Mesendoderm (in vitro differentiated cells): ENCODE measurements around the gene LAD1.

Experiments
- DNase-seq: peaks from one replicate; pipeline ENCODE4 v3.0.0; 2013
- H2AK5ac ChIP-seq: 2 replicates; pipeline ENCODE4 v1.6.1; 2013; ENCODE audit warnings: low read length, inconsistent platforms
- H2BK120ac ChIP-seq: 2 replicates; pipeline ENCODE4 v1.6.1; 2013; ENCODE audit warnings: low read depth, mild to moderate bottlenecking, low read length, moderate library complexity, mixed read lengths
- H2BK15ac ChIP-seq: replicated peaks from 2 replicates; pipeline ENCODE4 v1.6.1; 2013; ENCODE audit warnings: low read depth, mild to moderate bottlenecking, moderate library complexity
- H2BK5ac ChIP-seq: 2 replicates; pipeline ENCODE4 v1.6.1; 2013; ENCODE audit warnings: low read length, inconsistent platforms
- H3K18ac ChIP-seq: 2 replicates; pipeline ENCODE4 v1.6.1; 2013; ENCODE audit warnings: mild to moderate bottlenecking, low read length, mixed read lengths
- H3K23ac ChIP-seq: one replicate; pipeline ENCODE4 v1.6.1; 2013; ENCODE audit warnings: low read length
- H3K27ac ChIP-seq: 2 replicates; pipeline ENCODE4 v1.5.1; 2013; ENCODE audit warnings: low read depth, mild to moderate bottlenecking, inconsistent platforms, low read length, moderate library complexity
- H3K27me3 ChIP-seq: 2 replicates; pipeline ENCODE4 v1.6.1; 2013; ENCODE audit warnings: low read length, control low read depth, mild to moderate bottlenecking, inconsistent platforms; ENCODE audit not compliant: insufficient read depth, poor library complexity
- H3K36me3 ChIP-seq: 2 replicates; pipeline ENCODE4 v1.6.1; 2013; ENCODE audit warnings: low read length, inconsistent platforms; ENCODE audit not compliant: control insufficient read depth, insufficient read depth
- H3K4ac ChIP-seq: one replicate; pipeline ENCODE4 v1.6.1; 2013; ENCODE audit warnings: low read depth, mild to moderate bottlenecking, low read length, moderate library complexity
- H3K4me1 ChIP-seq: 2 replicates; pipeline ENCODE4 v1.6.1; 2013; ENCODE audit warnings: low read depth, low read length, inconsistent platforms; ENCODE audit not compliant: control insufficient read depth
- H3K4me2 ChIP-seq: 2 replicates; pipeline ENCODE4 v1.6.1; 2013; ENCODE audit warnings: low read length
- H3K4me3 ChIP-seq: 2 replicates; pipeline ENCODE4 v1.5.1; 2013; ENCODE audit warnings: mild to moderate bottlenecking, low read length
- H3K56ac ChIP-seq: one replicate; pipeline ENCODE4 v1.6.1; 2013; ENCODE audit warnings: low read length
- H3K79me1 ChIP-seq: 2 replicates; pipeline ENCODE4 v1.6.1; 2013; ENCODE audit warnings: low read length, inconsistent platforms
- H3K79me2 ChIP-seq: 2 replicates; pipeline ENCODE4 v1.6.1; 2013; ENCODE audit warnings: mild to moderate bottlenecking, low read length; ENCODE audit not compliant: control insufficient read depth, insufficient read depth
- H3K9ac ChIP-seq: 2 replicates; pipeline ENCODE4 v1.6.1; 2013; ENCODE audit warnings: low read length, inconsistent platforms
- H4K5ac ChIP-seq: one replicate; pipeline ENCODE4 v1.6.1; 2013; ENCODE audit warnings: low read length
- H4K8ac ChIP-seq: one replicate; pipeline ENCODE4 v1.6.1; 2013; ENCODE audit warnings: low read depth, mild to moderate bottlenecking, control low read depth, low read length, moderate library complexity
- WGBS: extraction: QIAGEN DNeasy Blood & Tissue Kit; methylation state at CpG from one replicate; pipeline ENCODE4 v1.1.7; 2013; ENCODE audit warnings: low lambda C conversion rate, missing lambda C conversion rate; ENCODE audit not compliant: insufficient coverage; ENCODE audit errors: extremely low coverage; 5-methylcytosine and 5-hydroxymethylcytosine counted together

LAD1 gene

GRCh38 chr1:201436969-201437368 lies 37.8 kb upstream of the LAD1 start:
- Histone ChIP-seq H3K4me1 (no peaks in the 10 kb centered on the region), H3K4me3 (no peak overlapping the region), H3K23ac (no peak overlapping the region), H2BK15ac (no peak overlapping the region), H2BK120ac (no peak overlapping the region), H2BK5ac (no peak overlapping the region), H3K79me1 (no peaks in the 10 kb centered on the region), H4K5ac (no peak overlapping the region), H3K4me2 (no peak overlapping the region), H2AK5ac (no peak overlapping the region), H4K8ac (no peak overlapping the region), H3K9ac (no peak overlapping the region), H3K36me3 (no peaks in the 10 kb centered on the region), H3K79me2 (no peaks in the 10 kb centered on the region), H3K4ac (no peak overlapping the region), H3K27me3 (no peaks in the 10 kb centered on the region), H3K18ac (no peak overlapping the region), H3K27ac (no peak overlapping the region), H3K56ac (no peak overlapping the region)
- no CpG with 5 or more reads among the region's 3 CpGs for WGBS
- DNase-seq = no peak

GRCh38 chr1:201436393-201436792 lies 37.3 kb upstream of the LAD1 start:
- no peak overlapping the region for H3K27ac ChIP-seq
- no peak overlapping the region for H3K9ac ChIP-seq
- DNase-seq = peak; percentile 90
- no peaks in the 10 kb centered on the region for H3K4me1 ChIP-seq
- WGBS = no CpG with 5 or more reads among the region's 6 CpGs
- H3K79me2 ChIP-seq = no peaks in the 10 kb centered on the region
- no peak overlapping the region for H3K4me2 ChIP-seq
- H2BK120ac ChIP-seq = no peak overlapping the region
- H2AK5ac ChIP-seq = no peak overlapping the region
- no peak overlapping the region for H3K56ac ChIP-seq
- H4K8ac ChIP-seq = no peak overlapping the region
- H3K18ac ChIP-seq = no peak overlapping the region
- no peak overlapping the region for H3K4me3 ChIP-seq
- H3K27me3 ChIP-seq = no peaks in the 10 kb centered on the region
- no peak overlapping the region for H2BK5ac ChIP-seq
- no peak overlapping the region for H2BK15ac ChIP-seq
- no peak overlapping the region for H4K5ac ChIP-seq
- H3K4ac ChIP-seq = no peak overlapping the region
- no peak overlapping the region for H3K23ac ChIP-seq
- H3K36me3 ChIP-seq = no peaks in the 10 kb centered on the region
- no peaks in the 10 kb centered on the region for H3K79me1 ChIP-seq

GRCh38 chr1:201434266-201434665 lies 35.1 kb upstream of the LAD1 start:
- Histone ChIP-seq H3K4ac (no peak overlapping the region), H3K18ac (no peak overlapping the region), H3K4me1 (no peaks in the 10 kb centered on the region), H4K8ac (no peak overlapping the region), H3K27me3 (no peaks in the 10 kb centered on the region), H3K23ac (no peak overlapping the region), H3K79me1 (no peaks in the 10 kb centered on the region), H3K79me2 (no peaks in the 10 kb centered on the region), H3K56ac (no peak overlapping the region), H4K5ac (no peak overlapping the region), H3K36me3 (no peaks in the 10 kb centered on the region), H3K9ac (no peak overlapping the region), H3K4me2 (no peak overlapping the region), H2AK5ac (no peak overlapping the region), H2BK5ac (no peak overlapping the region), H2BK120ac (no peak overlapping the region), H2BK15ac (no peak overlapping the region), H3K27ac (no peak overlapping the region), H3K4me3 (no peak overlapping the region)
- DNase-seq = no peak
- WGBS = no CpG with 5 or more reads among the region's 3 CpGs

DNA sequence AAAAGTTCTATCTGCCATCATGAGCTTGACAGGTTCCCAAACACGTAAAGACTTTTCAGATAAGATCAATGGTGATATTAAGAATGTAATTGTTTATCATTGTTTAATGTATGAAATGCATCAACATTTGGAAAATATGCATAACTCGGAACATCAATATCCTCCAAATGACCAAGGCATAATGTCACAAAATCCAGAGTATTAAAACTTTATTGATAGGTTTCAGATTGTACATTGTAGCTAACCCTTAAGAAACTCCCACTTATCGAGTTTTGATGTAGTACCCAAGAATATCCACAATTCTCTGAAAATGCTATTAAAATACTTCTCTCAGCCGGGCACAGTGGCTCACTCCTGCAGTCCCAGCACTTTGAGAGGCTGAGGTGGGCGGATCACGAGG lies 34.5 kb upstream of the LAD1 start:
- no peak overlapping the region for H3K23ac ChIP-seq
- H3K4me2 ChIP-seq = no peak overlapping the region
- no peak overlapping the region for H2BK5ac ChIP-seq
- H4K5ac ChIP-seq = no peak overlapping the region
- no peak overlapping the region for H2BK15ac ChIP-seq
- H2AK5ac ChIP-seq = no peak overlapping the region
- DNase-seq = no peak
- H3K27ac ChIP-seq = no peak overlapping the region
- no peak overlapping the region for H3K4ac ChIP-seq
- WGBS = no CpG with 5 or more reads among the region's 6 CpGs
- H3K27me3 ChIP-seq = no peaks in the 10 kb centered on the region
- no peak overlapping the region for H3K56ac ChIP-seq
- H3K79me2 ChIP-seq = no peaks in the 10 kb centered on the region
- H4K8ac ChIP-seq = no peak overlapping the region
- H3K79me1 ChIP-seq = no peaks in the 10 kb centered on the region
- no peak overlapping the region for H2BK120ac ChIP-seq
- H3K18ac ChIP-seq = no peak overlapping the region
- no peaks in the 10 kb centered on the region for H3K36me3 ChIP-seq
- H3K4me1 ChIP-seq = no peaks in the 10 kb centered on the region
- no peak overlapping the region for H3K9ac ChIP-seq
- no peak overlapping the region for H3K4me3 ChIP-seq

DNA sequence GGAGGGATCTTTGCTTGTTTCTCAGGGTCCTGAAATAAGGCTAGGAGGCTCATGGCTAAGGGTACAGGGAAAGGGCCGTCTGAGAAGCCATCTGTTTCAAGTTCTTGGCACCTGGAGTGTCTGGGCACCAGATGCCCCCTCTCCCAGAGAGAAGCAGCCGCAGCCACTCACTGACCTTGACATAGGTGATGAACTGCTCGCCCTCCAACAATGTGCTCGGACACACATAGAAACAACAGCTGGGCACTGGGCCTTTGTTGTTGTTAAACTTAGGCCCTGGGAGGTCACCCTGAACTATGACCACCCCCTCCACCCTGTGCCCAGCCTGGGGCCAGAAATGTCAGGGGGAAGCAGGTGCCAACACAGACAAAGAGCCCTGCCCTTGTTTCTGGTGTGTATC lies 31.7 kb upstream of the LAD1 start:
- Histone ChIP-seq H4K8ac (no peak overlapping the region), H2BK120ac (no peak overlapping the region), H3K79me1 (no peaks in the 10 kb centered on the region), H3K4me1 (no peaks in the 10 kb centered on the region), H2BK15ac (no peak overlapping the region), H2AK5ac (no peak overlapping the region), H3K4me3 (no peak overlapping the region), H3K36me3 (no peaks in the 10 kb centered on the region), H3K9ac (no peak overlapping the region), H3K4me2 (no peak overlapping the region), H3K79me2 (no peaks in the 10 kb centered on the region), H3K4ac (no peak overlapping the region), H3K56ac (no peak overlapping the region), H4K5ac (no peak overlapping the region), H3K27me3 (no peaks in the 10 kb centered on the region), H3K23ac (no peak overlapping the region), H2BK5ac (no peak overlapping the region), H3K27ac (no peak overlapping the region), H3K18ac (no peak overlapping the region)
- WGBS = no CpG with 5 or more reads among the region's 4 CpGs
- no peak for DNase-seq

- WGBS = no CpG with 5 or more reads among the region's 18 CpGs
These were observed 30.8 kb upstream of the LAD1 start for GRCh38 chr1:201429736-201430501.

More at GRCh38 chr1:201429736-201430501, 30.8 kb upstream of the LAD1 start:
- DNase-seq = no peak
- Histone ChIP-seq H3K18ac (no peak overlapping the region), H3K56ac (no peak overlapping the region), H3K23ac (no peak overlapping the region), H3K4me1 (no peaks in the 10 kb centered on the region), H2AK5ac (no peak overlapping the region), H3K27me3 (no peaks in the 10 kb centered on the region), H3K36me3 (no peaks in the 10 kb centered on the region), H2BK15ac (no peak overlapping the region), H3K4me3 (no peak overlapping the region), H3K9ac (no peak overlapping the region), H2BK5ac (no peak overlapping the region), H3K79me1 (no peaks in the 10 kb centered on the region), H4K5ac (no peak overlapping the region), H4K8ac (no peak overlapping the region), H2BK120ac (no peak overlapping the region), H3K4ac (no peak overlapping the region), H3K27ac (no peak overlapping the region), H3K4me2 (no peak overlapping the region), H3K79me2 (no peaks in the 10 kb centered on the region)
